Right ventricle myocardium inferior (tissue), 1 donor: Measurements from ENCODE around the gene SELENOV. TPM values are rescaled to one million over a fixed set of nuclear protein-coding genes. Genes with fewer than 3 reads are reported as not detected.
"Not testable (repeated sequence)": the region's sequence is repeated elsewhere in the genome, so short reads cannot be mapped to it uniquely, and the experiment has no call there.

Source experiments
- ATAC-seq: fragments of 200-7000 bp; cut with Tn5 transposase; one replicate; pipeline ENCODE4 v1.9.1; 2020; ENCODE audit warnings: mild to moderate bottlenecking, moderate library complexity
- DNase-seq: peaks from one replicate; pipeline ENCODE4 v3.0.0; 2021; ENCODE audit errors: missing footprints
- intact Hi-C: fragments of 100-400 bp; cut with DNase I; formaldehyde crosslinking; loops from one replicate; pipeline ENCODE4 v1.11.0; 2022
- long read RNA-seq: library from polyadenylated mRNA; unstranded; transcript quantifications from one replicate; pipeline ENCODE4 v2.0.0, GENCODE V29; 2021
- total RNA-seq: library from RNA; stranded (reverse); fragmentation: NEBNext Ultra II Directional; extraction: Animal tissue kit (Norgen Biotek cat#: 25700); gene quantifications from one replicate; pipeline ENCODE4 v1.2.1, GENCODE V29; 2021
- donor health status: DM: no; HTN: yes; CAD: no; lungs with severe emphysema.

Gene SELENOV, protein sequence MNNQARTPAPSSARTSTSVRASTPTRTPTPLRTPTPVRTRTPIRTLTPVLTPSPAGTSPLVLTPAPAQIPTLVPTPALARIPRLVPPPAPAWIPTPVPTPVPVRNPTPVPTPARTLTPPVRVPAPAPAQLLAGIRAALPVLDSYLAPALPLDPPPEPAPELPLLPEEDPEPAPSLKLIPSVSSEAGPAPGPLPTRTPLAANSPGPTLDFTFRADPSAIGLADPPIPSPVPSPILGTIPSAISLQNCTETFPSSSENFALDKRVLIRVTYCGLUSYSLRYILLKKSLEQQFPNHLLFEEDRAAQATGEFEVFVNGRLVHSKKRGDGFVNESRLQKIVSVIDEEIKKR
- total RNA-seq = not detected
- long read RNA-seq = 0 reads

DNA sequence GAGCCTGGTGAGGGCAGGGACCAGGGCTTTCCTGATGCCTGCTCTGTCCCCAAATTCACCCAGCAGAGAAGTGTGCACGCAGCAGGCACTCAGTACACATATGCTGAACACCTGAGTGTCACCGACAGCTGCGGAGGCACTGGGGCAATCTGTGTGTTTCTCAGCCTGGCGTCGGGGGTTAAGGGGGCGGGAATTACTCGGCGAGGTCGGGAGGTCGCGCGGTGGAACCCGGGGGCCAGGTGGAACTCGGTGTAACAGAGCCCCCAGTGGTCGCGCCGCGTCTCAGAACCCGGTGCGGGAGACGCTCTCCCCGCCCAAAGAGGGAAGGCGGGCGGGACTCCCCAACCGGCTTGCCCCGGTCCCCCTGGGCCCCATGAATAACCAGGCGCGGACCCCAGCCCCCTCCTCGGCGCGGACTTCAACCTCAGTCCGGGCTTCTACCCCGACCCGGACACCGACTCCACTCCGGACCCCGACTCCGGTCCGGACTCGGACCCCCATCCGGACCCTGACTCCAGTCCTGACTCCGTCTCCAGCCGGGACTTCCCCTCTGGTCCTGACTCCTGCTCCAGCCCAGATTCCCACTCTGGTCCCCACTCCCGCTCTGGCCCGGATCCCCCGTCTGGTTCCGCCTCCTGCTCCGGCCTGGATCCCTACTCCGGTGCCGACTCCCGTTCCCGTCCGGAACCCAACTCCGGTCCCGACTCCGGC, at the start of gene SELENOV:
Gene SELENOV (plus strand): TSS at position 300 of the 711 bp plus-strand sequence. CDS start 74 bp downstream, at position 374.
- ATAC-seq = no peak
- intact Hi-C loops = no loop called here
- DNase-seq = no peak

DNA sequence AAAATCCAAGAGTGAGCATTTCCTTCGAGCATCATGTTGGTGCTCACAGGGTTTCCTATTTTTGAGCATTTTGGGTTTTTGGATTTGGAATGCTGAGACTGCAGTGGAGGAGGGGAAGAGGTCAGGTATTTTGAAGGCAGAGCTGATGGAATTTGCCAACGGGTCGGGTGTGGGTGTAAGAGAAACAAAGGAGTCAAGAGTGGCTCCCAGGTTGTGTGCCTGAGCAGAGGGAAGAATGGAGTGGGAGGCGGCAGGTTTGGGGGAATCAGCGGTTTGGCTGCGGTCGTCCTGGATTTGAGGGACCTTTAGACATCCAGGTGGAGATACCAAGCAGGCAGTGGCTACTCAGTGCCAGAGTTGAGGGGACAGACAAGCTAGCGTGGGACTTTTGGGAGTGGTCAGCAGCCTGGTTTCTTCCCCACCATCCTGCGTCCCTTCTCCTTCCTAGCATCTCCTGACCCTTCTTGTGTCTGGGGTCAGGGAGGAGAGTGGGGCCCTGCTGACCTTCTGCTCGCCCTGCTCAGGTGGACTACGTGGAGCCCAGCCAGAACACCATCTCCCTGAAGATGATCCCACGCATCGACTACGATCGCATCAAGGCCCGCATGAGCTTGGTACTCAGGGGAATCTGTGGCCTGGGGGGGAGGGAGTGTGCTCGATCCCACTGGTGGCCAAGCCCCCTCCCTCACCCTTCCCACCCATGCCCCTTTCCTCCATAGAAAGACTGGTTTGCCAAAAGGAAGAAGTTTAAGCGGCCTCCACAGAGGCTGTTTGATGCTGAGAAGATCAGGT, 48.8 kb upstream of the SELENOV start:
- DNase-seq = no peak
- ATAC-seq = no peak
- intact Hi-C loops = no loop called here

DNA sequence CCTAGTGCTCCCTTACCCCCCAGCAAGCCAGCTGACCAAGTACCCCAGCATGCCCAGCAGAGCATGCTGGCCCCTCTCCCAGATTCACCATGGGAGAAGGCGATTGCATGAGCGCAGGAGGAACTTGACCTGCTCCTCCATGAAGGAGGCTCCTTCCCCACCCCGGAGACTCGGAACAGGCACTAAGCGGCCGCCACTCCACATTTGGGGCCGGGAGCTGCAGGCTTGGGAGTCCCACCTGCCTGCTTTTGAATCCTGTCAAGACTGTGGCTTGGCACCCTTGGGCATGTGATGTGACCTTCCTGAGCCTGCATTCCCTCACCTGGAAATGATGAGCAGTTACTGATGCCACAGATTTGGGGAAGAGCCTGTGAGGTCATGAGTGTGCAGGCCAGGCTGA, 47.0 kb upstream of the SELENOV start:
- DNase-seq (no peak), ATAC-seq (no peak)
- intact Hi-C loops = no loop called here

DNA sequence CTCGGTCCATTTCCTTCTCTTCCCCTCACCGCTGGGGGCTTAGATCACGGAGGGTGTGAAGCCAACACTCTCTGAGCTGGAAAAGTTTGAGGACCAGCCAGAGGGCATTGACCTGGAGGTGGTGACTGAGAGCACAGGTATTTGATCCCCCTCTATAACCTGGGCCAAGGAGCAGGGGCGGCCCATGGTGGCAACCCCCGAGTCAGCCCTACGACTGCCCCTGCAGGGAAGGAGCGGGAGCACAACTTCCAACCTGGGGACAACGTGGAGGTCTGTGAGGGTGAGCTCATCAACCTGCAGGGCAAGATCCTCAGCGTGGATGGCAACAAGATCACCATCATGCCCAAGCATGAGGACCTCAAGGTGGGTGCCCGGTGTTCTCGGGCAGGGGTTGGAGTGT, 45.9 kb upstream of the SELENOV start:
- DNase-seq = no peak
- intact Hi-C loops = no loop called here
- ATAC-seq = no peak

DNA sequence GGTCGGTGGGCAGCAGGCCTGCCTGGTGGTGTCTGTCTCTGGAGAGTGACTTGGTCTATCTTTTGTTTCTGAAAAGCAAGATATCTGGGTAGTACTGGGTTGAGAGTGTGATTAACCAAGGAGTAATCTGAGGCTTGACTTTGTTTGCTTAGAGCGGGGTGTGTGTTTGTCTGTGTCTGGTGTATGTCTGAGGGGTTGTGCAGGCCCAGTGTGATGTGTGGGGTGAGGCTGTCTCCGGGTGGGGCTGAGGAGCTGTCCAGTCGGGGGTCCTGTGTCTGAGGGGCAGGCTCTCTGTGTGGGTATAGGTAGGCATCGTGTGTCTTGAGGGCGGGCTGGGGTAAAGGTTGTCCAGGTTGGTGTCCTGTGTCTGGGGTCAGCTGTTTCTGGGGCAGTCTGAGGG, 45.4 kb upstream of the SELENOV start:
- ATAC-seq (no peak), DNase-seq (no peak)
- intact Hi-C loops = no loop called here

DNA sequence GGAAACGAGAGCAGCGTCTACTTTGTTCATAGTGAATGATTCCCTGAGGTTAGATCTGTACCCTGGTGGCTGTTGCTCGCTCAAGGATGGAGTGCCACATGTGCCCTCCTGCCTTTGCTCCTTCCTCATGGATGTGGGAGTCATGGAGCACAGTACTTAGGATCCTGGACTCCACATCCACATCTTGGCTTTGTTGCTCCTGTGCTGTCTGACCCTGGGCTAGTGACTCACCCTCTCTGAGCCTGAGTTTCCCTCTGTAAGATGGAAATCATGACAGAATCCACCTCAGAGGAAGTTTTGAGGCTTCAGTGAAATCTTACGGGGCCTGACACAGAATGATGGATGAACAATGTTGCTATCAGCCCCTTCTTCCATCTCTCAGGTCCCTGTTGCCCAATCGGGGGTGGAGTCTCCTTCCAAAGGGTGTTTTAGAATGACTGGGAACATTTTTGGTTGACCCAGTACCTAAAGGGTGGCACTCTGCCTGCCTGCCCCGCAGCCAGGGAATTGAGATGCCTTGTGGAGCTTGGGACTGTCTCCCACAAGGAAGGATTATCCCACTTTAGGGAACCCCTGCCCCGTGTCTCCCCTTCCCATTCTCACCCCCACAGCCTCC, 44.1 kb upstream of the SELENOV start:
- ATAC-seq (no peak), DNase-seq (no peak)
- intact Hi-C loops = no loop called here

DNA sequence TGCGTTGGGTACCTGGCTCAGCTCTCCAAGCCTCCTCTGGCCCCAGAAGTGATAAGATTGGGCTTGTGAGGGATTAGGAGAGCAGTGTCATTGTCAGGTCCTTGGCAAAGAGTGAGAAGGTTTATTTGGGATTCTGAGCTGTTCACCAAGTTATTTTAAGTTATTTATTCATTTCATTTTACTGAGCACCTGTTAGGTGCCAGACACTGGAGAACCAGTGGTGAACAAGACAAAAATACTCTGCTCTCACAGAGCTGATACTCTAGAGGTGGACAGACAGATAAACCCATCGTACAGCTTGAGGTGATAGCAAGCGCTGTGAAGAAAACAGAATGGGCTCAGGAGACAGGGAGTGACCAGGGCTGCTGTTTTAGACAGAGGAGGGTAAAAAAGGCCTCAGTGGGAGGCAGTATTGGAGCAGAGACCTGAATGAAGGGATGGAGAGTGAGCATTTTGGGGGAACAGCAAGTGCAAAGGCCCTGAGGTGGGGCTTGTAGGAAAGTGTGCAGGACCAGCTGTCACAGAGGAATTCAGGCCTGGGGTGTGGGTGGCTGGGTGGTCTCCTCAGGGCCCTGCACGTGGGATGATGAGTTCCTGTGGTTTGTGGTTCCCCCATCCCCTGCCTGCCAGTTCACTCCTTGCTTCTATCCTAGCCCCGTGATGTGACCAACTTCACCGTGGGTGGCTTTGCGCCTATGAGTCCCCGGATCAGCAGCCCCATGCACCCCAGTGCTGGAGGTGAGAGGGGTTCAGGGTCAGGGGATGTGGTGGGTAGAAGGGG, 43.0 kb upstream of the SELENOV start:
- DNase-seq (no peak), ATAC-seq (no peak)
- intact Hi-C loops = no loop called here

DNA sequence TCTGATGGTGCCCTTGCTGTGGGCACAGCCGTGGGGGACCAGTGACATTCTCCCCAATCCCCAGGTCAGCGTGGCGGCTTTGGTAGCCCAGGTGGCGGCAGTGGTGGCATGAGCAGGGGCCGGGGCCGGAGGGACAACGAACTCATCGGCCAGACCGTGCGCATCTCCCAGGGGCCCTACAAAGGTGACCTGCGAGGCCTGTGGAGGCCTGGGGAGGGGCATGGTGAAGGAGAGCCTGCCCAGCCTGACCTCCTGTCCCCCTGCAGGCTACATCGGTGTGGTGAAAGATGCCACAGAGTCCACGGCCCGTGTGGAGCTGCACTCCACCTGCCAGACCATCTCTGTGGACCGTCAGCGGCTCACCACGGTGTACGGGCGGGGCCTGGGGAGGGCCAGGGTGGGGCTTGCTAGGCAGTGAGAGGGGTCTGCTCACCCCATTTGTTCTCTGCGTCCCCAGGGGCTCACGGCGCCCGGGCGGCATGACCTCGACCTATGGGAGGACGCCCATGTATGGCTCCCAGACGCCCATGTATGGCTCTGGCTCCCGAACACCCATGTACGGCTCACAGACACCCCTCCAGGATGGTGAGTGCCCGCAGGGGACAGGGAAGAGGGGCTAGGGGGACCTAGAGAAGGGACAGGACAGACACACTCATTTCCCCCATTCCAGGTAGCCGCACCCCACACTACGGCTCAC, 42.0 kb upstream of the SELENOV start:
- intact Hi-C loops = no loop called here
- ATAC-seq = no peak
- DNase-seq = no peak

DNA sequence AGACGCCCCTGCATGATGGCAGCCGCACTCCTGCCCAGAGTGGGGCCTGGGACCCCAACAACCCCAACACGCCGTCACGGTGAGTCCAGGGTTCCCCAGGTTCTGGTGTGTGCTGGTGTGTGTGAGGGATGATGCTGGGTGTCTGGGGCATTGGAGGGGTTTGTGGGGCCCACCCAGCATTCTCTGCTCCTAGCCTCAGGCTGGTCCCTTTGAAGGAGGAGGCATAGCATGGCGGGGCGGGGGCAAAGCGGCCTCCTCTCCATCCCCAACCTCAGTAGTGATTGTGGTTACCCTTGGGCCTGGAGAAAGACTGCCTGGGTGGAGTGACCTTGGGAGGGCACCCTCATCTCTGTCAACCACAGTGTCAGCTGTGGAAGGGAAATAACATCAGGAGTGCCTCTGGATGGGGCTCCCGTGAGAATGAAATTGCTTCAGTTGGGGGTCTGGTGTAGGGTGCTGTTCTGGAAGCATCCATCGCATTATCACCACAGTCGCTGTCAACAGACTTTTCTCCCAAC, 41.4 kb upstream of the SELENOV start:
- intact Hi-C loops = no loop called here
- no peak for ATAC-seq
- DNase-seq = no peak

DNA sequence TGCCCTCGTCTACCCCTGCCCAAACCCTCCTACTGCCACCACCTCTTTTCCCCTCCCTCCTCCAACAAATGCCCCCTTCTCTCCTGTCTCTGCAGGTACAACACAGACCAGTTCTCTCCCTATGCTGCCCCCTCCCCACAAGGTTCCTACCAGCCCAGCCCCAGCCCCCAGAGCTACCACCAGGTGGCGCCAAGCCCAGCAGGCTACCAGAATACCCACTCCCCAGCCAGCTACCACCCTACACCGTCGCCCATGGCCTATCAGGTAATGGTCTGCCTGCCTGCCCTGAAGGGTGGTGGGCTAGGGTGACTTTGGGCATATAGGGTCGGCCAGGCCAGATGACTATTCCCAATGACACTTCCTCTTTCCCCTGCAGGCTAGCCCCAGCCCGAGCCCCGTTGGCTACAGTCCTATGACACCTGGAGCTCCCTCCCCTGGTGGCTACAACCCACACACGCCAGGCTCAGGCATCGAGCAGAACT, 40.8 kb upstream of the SELENOV start:
- intact Hi-C loops = loop anchor here (1.0 kb wide), 1 partner anchor 58 kb away; the partner anchor contains the start of gene EID2B
- DNase-seq = peak; percentile 87

DNA sequence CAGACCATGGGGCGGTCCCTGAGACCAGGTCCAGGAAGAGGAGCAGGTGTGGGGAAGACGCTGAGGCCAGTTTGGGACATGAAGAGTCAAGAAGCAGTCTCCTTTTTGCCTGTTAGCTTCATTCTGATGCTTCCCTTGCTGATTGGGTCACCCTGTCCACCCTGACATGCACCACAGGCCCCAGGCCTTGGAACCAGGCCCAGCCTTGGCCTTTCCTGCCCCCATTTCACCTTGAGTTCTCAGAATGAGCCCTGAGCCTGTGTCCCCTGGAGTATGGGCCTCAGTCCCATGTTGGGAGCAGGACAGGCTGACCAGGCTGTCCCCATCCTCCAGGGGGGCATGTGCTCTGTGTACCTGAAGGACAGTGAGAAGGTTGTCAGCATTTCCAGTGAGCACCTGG, 39.2 kb upstream of the SELENOV start:
- ATAC-seq (no peak), DNase-seq (no peak)
- intact Hi-C loops = no loop called here

More for the DNA sequence above, 40.8 kb upstream of the SELENOV start:
- peak; percentile 54 for ATAC-seq

DNA sequence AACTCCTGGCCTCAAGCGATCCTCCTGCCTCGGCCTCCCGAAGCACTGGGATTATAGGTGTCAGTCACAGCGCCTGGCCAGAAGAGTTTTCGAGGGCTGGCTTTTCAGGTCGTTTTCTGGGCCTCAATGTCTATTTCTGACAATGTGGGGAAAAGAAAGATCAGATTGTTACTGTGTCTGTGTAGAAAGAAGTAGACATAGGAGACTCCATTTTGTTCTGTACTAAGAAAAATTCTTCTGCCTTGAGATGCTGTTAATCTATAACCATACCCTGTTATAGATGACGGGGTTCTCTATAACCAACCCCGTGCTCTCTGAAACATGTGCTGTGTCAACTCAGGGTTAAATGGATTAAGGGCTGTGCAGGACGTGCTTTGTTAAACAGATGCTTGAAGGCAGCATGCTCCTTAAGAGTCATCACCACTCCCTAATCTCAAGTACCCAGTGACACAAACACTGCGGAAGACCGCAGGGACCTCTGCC, 35.6 kb upstream of the SELENOV start:
- intact Hi-C loops, DNase-seq, ATAC-seq: not testable (repeated sequence)

DNA sequence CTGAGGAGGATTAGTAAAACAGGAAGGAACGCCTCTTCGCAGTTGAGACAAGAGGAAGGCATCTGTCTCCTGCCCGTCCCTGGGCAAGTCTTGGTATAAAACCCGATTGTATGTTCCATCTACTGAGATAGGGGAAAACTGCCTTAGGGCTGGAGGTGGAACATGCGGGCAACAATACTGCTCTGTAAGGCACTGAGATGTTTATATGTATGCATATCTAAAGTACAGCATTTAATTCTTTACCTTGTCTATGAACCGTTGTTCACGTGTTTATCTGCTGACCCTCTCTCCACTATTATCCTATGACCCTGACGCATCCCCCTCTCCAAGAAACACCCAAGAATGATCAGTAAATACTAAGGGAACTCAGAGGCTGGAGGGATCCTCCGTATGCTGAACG, 35.0 kb upstream of the SELENOV start:
- ATAC-seq (no peak), DNase-seq (no peak)
- intact Hi-C loops = loop anchor here (2.0 kb wide), 1 partner anchor 35 kb away; the partner anchor contains the start of gene SUPT5H

DNA sequence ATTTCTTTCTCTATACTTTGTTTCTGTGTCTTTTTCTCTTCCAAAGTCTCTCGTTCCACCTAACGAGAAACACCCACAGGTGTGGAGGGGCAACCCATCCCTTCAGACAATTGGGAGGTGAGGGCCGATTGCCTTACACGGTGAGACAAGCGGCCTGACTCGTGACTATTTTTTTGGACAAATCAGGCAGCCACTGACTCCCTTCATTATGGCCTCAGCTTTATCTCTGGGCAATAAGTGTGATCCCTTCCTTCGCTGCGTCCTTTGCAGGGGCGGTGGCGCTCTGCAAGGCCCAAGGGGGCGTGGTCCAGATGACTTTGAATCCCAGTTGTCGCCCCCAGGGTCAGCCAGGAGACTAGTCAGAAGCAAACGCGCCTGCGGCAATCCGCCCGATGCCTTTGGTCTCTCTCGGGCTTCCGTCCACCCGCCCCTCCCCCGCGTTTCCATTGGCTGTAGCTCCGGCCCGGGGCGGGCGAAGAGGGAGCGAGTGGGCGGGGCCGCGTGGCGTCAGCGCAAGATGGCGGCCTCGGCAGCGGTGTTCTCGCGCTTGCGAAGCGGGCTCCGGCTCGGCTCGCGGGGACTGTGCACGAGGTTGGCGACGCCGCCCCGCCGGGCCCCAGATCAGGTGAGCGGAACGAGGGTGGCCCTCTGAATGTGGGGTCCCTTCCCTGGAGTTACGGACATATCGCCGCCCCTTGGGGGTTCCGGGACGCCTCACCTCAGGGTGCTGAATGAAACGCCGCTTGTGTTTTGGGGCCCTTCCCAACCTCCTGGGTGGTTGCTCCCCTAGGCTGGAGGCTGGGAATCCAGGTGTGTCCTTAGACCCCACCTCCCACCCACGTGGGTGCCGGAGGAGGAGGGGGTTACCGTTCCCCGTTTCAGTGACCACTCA, 34.4 kb upstream of the SELENOV start, which contains the start of gene TIMM50:
Gene TIMM50 (plus strand): TSS at position 502 of the 892 bp plus-strand sequence. CDS start 16 bp downstream, at position 518.
- intact Hi-C loops = loop anchor here (2.0 kb wide), 1 partner anchor 36 kb away; the partner anchor contains the start of gene SUPT5H
- peak; percentile 98 for ATAC-seq

DNA sequence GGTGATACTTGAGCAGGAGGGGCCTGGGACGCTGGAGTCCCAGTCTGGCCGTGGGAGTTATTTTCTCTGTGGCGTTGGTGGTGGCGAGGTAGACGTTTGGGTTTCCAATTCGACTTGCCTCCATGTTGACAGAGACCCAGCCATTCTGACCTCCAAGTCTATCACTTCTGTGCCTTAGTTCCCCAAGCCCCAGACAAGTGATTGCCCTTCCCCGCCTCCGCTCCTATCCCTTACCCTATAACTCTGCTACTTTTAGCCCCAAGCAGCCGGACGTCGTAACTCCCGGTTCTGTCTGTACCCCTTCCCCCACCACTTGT, 33.8 kb upstream of the SELENOV start:
- DNase-seq (no peak), ATAC-seq (no peak)
- intact Hi-C loops = loop anchor here (2.0 kb wide), 1 partner anchor 36 kb away; the partner anchor contains the start of gene SUPT5H

More for the DNA sequence above, 34.4 kb upstream of the SELENOV start, which contains the start of gene TIMM50:
- DNase-seq = peak; percentile 99

DNA sequence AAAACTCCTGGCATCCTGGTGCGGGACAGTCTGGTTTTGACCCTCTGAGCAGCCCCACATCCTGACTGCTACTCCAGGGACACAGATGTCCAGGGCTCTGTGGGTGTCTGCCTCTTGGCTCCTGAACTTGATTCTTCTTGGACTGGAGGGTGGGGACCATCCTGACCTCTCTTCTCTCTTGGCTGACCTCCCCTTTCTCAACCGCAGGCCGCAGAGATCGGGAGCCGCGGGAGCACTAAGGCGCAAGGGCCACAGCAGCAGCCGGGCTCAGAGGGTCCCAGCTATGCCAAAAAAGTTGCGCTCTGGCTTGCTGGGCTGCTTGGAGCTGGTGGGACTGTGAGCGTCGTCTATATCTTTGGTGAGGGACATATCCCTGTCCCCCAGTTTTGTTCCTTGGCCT, 33.3 kb upstream of the SELENOV start:
- intact Hi-C loops = loop anchor here (2.0 kb wide), 1 partner anchor 37 kb away; the partner anchor contains the start of gene SUPT5H
- DNase-seq (no peak), ATAC-seq (no peak)
